Measurements from ENCODE around the gene GRIK3. TPM values are rescaled to one million over a fixed set of nuclear protein-coding genes. Genes with fewer than 3 reads are reported as not detected.

Gene GRIK3
- total RNA-seq, 1 experiment from 2014 or later: 0.17 TPM

- no peak for DNase-seq (ENCODE audit: low read depth)
Observed at GRCh38 chr1:37015713-37016112, 18.6 kb downstream of the GRIK3 start.

- DNase-seq (ENCODE audit: low read depth): no peak
Observed at GRCh38 chr1:37012226-37012625, 22.1 kb downstream of the GRIK3 start.

GRCh38 chr1:37010011-37010410 is 24.3 kb downstream of the GRIK3 start:
- DNase-seq (ENCODE audit: low read depth): no peak

GRCh38 chr1:37009521-37009920 is 24.8 kb downstream of the GRIK3 start:
- no peak for DNase-seq (ENCODE audit: low read depth)

GRCh38 chr1:37006132-37006868 is 28.0 kb downstream of the GRIK3 start:
- no peak for DNase-seq (ENCODE audit: low read depth)

GRCh38 chr1:37002898-37003297 is 31.4 kb downstream of the GRIK3 start:
- DNase-seq (ENCODE audit: low read depth): no peak

- no peak for DNase-seq (ENCODE audit: low read depth)
Observed at GRCh38 chr1:37001703-37002102, 32.6 kb downstream of the GRIK3 start.

GRCh38 chr1:36996106-36996505 is 38.2 kb downstream of the GRIK3 start:
- DNase-seq (ENCODE audit: low read depth): no peak

GRCh38 chr1:36994868-36995267 is 39.4 kb downstream of the GRIK3 start:
- no peak for DNase-seq (ENCODE audit: low read depth)

GRCh38 chr1:36994294-36994693 is 40.0 kb downstream of the GRIK3 start:
- no peak for DNase-seq (ENCODE audit: low read depth)

GRCh38 chr1:36992139-36992943 is 42.0 kb downstream of the GRIK3 start:
- DNase-seq (ENCODE audit: low read depth): no peak

- no peak for DNase-seq (ENCODE audit: low read depth)
Observed at GRCh38 chr1:36991551-36991950, 42.8 kb downstream of the GRIK3 start.

GRCh38 chr1:36990928-36991327 is 43.4 kb downstream of the GRIK3 start:
- no peak for DNase-seq (ENCODE audit: low read depth)

GRCh38 chr1:36989241-36989640 is 45.1 kb downstream of the GRIK3 start:
- DNase-seq (ENCODE audit: low read depth): no peak

- no peak for DNase-seq (ENCODE audit: low read depth)
Observed at GRCh38 chr1:36988741-36989193, 45.5 kb downstream of the GRIK3 start.

GRCh38 chr1:36988321-36988720 is 46.0 kb downstream of the GRIK3 start:
- DNase-seq (ENCODE audit: low read depth): no peak

GRCh38 chr1:36987276-36987675 is 47.0 kb downstream of the GRIK3 start:
- DNase-seq (ENCODE audit: low read depth): no peak

GRCh38 chr1:36986241-36986985 is 47.9 kb downstream of the GRIK3 start:
- no peak for DNase-seq (ENCODE audit: low read depth)

GRCh38 chr1:36984675-36985074 is 49.6 kb downstream of the GRIK3 start:
- DNase-seq (ENCODE audit: low read depth): no peak

- DNase-seq (ENCODE audit: low read depth): no peak
Observed at GRCh38 chr1:36984026-36984425, 50.3 kb downstream of the GRIK3 start.

- no peak for DNase-seq (ENCODE audit: low read depth)
Observed at GRCh38 chr1:36982709-36983108, 51.6 kb downstream of the GRIK3 start.
